ENCODE measurements around the gene SH3BP5L. TPM values are rescaled to one million over a fixed set of nuclear protein-coding genes. Genes with fewer than 3 reads are reported as not detected.
A peak's percentile ranks its signal among the peaks of the same experiment; 100 is the strongest.

SH3BP5L gene
- total and polyA plus RNA-seq, 2 of the 4 experiments (the other 2 are of a cell fraction) = 23.3 to 35.9 TPM

DNA sequence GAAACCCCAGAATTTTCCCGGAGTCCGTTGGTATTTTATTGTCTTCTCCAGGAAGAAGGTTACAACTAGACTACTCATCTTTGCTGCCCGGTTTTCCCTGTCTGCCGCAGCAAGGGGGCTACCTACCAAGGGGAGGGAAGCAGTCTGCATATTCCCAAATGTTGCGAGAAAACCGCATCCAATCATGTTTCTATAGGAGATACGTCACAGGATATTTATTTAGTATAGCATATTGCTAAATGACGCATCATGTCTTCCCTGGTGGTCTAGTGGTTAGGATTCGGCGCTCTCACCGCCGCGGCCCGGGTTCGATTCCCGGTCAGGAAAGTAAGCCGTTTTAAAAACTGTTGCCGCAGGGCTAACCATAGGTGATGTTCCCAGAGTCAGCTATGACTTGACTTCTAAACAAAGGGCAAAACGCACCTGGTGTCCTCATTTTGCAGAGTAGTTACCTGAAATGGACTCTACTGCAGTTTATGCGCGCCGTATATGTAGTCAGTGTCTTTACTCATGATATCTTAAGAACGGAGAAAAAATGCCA lies 48.3 kb upstream of the SH3BP5L start:
- Histone ChIP-seq H2AK9ac (replicated peaks; ENCODE audit: low read depth, low read length, poor library complexity) (no peak overlapping the region), H3K23ac (ENCODE audit: low read depth, low read length) (no peak overlapping the region)

More for the DNA sequence above, 48.3 kb upstream of the SH3BP5L start:
- H2BK5ac ChIP-seq (ENCODE audit: low read depth, low read length, poor library complexity, severe bottlenecking) = no peak overlapping the region
- TF ChIP-seq RFX5 (IDR thresholded peaks at IDR 0.05; ENCODE audit: low read depth, low read length) (peak; percentile 6; the same call in 1 of the 2 replicates), POLR2A (IDR thresholded peaks at IDR 0.05; ENCODE audit: low read depth, low read length) (no peak), FOS (IDR thresholded peaks at IDR 0.05; ENCODE audit: low read depth, low read length) (peak; percentile 89), CEBPB (IDR thresholded peaks at IDR 0.05; ENCODE audit: low read depth, low read length) (peak; percentile 29; the same call in 1 of the 2 replicates), CHD1 (IDR thresholded peaks at IDR 0.05; ENCODE audit: low read depth, low read length) (peak; percentile 35; the same call in 1 of the 2 replicates)
- no peak overlapping the region for H3K9ac ChIP-seq (ENCODE audit: low read depth, low read length)
- H3K4ac ChIP-seq (ENCODE audit: low read depth, low read length) = no peak overlapping the region
- dilution Hi-C loops (cut with HindIII; ENCODE audit: low sequenced_read_pairs, unreplicated experiment) = no loop called here
- ChIA-PET POLR2A (ENCODE audit: unreplicated experiment) (no interaction called here), CTCF (interaction anchor here (1.7 kb wide), 1 partner anchor 12 kb away, joined by 5 read pairs; no protein-coding TSS in a partner anchor)
- no peaks in the 10 kb centered on the region for H3K27me3 ChIP-seq (ENCODE audit: control insufficient read depth, insufficient read depth, low read length)
- no peak overlapping the region for H2AK5ac ChIP-seq (ENCODE audit: low read depth, low read length)
- H4K20me1 ChIP-seq (ENCODE audit: insufficient read depth, low read length) = peaks cover 10% of the 10 kb centered on the region
- no peak overlapping the region for H2BK120ac ChIP-seq (ENCODE audit: low read depth, low read length)
- in situ Hi-C loops (cut with MboI; ENCODE audit: low sequenced_read_pairs) = no loop called here
- H3K9me3 ChIP-seq (ENCODE audit: control insufficient read depth, insufficient read depth, low read length) = no peaks in the 10 kb centered on the region
- H2BK20ac ChIP-seq (ENCODE audit: low read depth, low read length) = no peak overlapping the region
- H4K5ac ChIP-seq (ENCODE audit: low read depth, low read length) = no peak overlapping the region
- no peaks in the 10 kb centered on the region for H3K4me1 ChIP-seq (ENCODE audit: control insufficient read depth, insufficient read depth, low read length)
- no peaks in the 10 kb centered on the region; the same call in 1 of the 2 replicates for H3K9me1 ChIP-seq (ENCODE audit: insufficient read depth, low read length)
- no peak overlapping the region for H2BK15ac ChIP-seq (ENCODE audit: low read depth, low read length)
- H3K27ac ChIP-seq (ENCODE audit: insufficient read depth, low read length) = no peak overlapping the region
- no peaks in the 10 kb centered on the region for H3K36me3 ChIP-seq (ENCODE audit: control insufficient read depth, insufficient read depth, low read length)
- H3K18ac ChIP-seq (ENCODE audit: low read depth, low read length) = no peak overlapping the region
- no TSS peak for BruUV-seq (replicated peaks)
- H3K56ac ChIP-seq (ENCODE audit: extremely low read depth, insufficient read depth, low read length) = no peak overlapping the region
- 0 out of 2 replicates have a peak overlapping the region, but pooled peaks have one; percentile 11 for H3K14ac ChIP-seq (replicated peaks; ENCODE audit: low read depth, low read length)
- H2AFZ ChIP-seq (replicated peaks; ENCODE audit: low read length, poor library complexity) = peak overlapping the region; percentile 41
- WGBS, 2 experiments (ENCODE audit: extremely low coverage in 2 of 2, insufficient read length in 1 of 2) = 0% methylated on average over 13 of the region's 23 CpGs; no CpG with 5 or more reads in 1 of the 2 experiments
- H3K4me3 ChIP-seq (ENCODE audit: insufficient read depth, low read depth, low read length) = peak overlapping the region; percentile 53
- DNase-seq (no peak), ATAC-seq (ENCODE audit: low read depth) (peak; percentile 79)
- H3K79me1 ChIP-seq (ENCODE audit: low read depth in 1 of 2, low read length in 2 of 2) = no peaks in the 10 kb centered on the region
- H3K4me2 ChIP-seq (ENCODE audit: low read depth, low read length) = peak overlapping the region; percentile 69
- no peak overlapping the region for H4K8ac ChIP-seq (ENCODE audit: low read depth in 2 of 2, low read length in 2 of 2)
- no peak overlapping the region for H4K91ac ChIP-seq (ENCODE audit: insufficient read depth, low read depth, low read length)
- intact Hi-C loops (cut with micrococcal nuclease) = loop anchor here (1.0 kb wide), 3 partner anchors 32 to 48 kb away; partner anchors contain the start of genes PGBD2 and ZNF672

Data from IMR-90 (cell line).